Left lobe of liver (tissue), 2 donors: ENCODE measurements around the gene GAS5. TPM values are rescaled to one million over a fixed set of nuclear protein-coding genes. Genes with fewer than 3 reads are reported as not detected.
"Not testable (repeated sequence)": the region's sequence is repeated elsewhere in the genome, so short reads cannot be mapped to it uniquely, and the experiment has no call there.

Experiments used
- ATAC-seq: fragments of 200-7000 bp; cut with Tn5 transposase; one replicate; pipeline ENCODE4 v1.9.1; 2020; ENCODE audit warnings: mild to moderate bottlenecking, moderate library complexity
- DNase-seq: peaks from one replicate; pipeline ENCODE4 v3.0.0-alpha.2; 2020; ENCODE audit warnings: low spot score
- total RNA-seq: library from RNA; stranded (reverse); gene quantifications from one replicate; pipeline ENCODE4 v1.2.1, GENCODE V29; 2021
- donor health status: DM: no; HTN: no; CAD: no; lungs with moderate emphysema.
- donor health status: DM: no; HTN: yes; CAD: no.

GAS5 gene
- 52.0 TPM for total RNA-seq

DNA sequence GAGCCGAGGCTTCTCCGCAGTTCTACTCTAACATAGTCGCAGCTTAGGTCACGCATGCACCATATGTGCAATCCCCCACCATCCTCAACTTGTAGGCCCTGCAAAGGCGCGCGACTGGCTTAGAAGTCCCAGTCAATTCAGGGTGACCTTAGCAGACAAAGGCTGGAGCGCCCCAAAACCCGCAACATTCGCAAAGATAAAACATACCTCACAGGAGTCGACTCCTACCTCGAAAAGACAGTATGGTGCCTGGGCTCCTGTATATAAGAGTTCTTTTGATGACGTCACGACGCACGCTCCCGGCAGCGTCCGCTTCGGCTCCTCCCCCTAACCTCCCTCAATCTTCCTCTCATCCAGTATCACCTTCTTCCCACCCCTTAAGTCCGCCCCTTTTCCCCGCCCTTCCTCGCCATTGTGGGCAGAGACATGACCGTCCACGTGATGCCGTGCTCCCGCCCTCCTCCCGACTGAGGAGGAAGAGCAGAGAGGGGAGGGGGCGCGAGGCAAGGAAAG, at the start of gene GAS5:
Gene GAS5 (minus strand): TSS at position 237 of the 513 bp plus-strand sequence.
- DNase-seq = peak; percentile 99

GRCh38 chr1:173917149-173917548, 49.4 kb upstream of the GAS5 start, which contains the start of gene SERPINC1:
TSS of gene SERPINC1 (minus strand) at chr1:173917327. CDS start at chr1:173917259, 68 bp downstream.
- peak; percentile 77 for ATAC-seq
- DNase-seq = peak; percentile 87

More for the DNA sequence above, at the start of gene GAS5:
- ATAC-seq = peak; percentile 88

DNA sequence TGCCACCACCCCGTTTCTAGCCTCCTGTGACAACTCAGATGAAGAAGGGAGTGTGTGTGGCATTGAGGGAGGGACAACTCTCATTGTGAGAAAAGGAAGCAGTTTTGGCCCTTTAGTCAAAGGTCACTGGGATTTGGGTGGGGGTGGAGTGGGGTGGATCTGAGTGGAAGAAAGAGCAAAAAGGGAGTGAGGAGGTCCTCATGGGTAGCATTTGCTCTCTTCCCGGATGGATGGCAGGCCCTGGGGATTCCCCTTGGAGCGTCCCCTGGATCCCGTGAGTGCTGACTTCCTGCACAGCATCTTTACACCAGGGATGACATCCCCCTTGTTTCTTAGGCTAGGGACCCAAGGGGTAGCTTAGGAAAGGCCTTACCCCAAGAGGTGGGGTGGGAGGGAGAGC, 48.9 kb upstream of the GAS5 start:
- DNase-seq (peak; percentile 55), ATAC-seq (peak; percentile 24)

GRCh38 chr1:173915596-173915995, 47.8 kb upstream of the GAS5 start:
- DNase-seq (no peak), ATAC-seq (no peak)

DNA sequence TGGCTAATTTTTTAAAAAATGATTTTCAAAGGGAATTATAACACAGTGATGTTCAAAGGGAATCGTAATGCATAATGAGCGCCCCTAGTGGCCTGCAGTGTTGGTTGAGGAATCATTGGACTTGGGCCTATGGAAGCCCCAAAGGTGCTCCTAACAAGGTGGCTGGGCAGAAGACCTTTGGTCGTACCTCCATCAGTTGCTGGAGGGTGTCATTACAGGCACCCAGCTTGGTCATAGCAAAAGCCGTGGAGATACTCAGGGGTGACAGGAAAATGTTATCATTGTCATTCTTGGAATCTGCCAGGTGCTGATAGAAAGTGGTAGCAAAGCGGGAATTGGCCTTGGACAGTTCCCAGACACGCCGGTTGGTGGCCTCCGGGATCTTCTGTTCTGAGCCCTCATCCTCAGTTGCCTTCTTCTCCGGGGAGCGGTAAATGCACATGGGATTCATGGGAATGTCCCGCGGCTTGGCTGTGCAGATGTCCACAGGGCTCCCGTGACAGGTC, 46.6 kb upstream of the GAS5 start:
- DNase-seq = peak; percentile 80

GRCh38 chr1:173913111-173913510, 45.3 kb upstream of the GAS5 start:
- no peak for DNase-seq
- no peak for ATAC-seq

More for the DNA sequence above, 46.6 kb upstream of the GAS5 start:
- peak; percentile 68 for ATAC-seq

DNA sequence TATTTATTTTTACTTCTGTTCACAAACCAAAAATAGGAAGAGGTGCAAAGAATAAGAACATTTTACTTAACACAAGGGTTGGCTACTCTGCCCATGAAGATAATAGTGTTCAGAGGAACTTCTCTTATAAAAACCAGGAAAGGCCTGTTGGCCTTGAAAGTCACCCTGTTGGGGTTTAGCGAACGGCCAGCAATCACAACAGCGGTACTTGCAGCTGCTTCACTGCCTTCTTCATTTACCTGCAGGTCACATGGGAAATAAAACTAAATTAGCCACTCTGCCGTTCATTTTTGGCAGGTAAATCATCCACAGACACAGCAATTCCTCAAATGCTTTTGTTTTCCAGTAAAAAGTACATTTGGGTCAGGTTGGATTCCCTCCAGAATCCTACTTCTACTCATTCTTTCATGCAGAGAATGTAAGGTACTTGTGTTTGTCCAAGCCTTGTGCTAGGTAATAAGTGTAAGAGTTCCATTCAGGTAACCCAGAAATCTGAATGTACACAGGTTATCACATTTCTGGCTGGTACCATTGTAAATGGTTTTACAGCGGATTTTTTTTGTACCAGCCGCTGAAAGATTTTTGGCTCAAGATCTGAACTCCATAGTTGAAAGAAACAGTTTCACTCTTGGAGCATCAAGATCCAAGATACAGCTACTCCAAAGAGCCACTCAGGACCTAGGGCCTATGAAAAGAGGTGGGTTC, 36.2 kb upstream of the GAS5 start:
- DNase-seq (no peak), ATAC-seq (no peak)

GRCh38 chr1:173900992-173901391, 33.2 kb upstream of the GAS5 start:
- ATAC-seq = no peak
- no peak for DNase-seq

DNA sequence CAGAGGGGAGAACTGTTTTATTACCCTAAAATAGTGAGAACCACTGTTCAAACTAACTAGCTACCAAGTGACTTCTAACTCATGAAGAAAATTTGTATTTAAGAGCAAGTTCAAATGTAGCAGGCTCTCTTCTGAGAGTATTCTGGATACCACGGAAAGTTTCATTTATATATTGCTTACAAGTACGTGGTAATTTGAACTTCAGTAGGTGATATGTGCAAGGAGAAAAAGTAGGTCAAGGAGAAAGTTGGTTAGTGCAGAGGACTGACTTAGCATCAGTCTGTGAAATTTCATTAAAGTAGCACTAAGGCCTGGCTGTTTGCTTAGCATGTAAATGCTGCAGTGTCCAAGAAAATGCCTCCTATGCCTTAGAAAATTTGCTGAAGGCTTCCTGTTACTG, 32.6 kb upstream of the GAS5 start:
- no peak for DNase-seq
- ATAC-seq = no peak

DNA sequence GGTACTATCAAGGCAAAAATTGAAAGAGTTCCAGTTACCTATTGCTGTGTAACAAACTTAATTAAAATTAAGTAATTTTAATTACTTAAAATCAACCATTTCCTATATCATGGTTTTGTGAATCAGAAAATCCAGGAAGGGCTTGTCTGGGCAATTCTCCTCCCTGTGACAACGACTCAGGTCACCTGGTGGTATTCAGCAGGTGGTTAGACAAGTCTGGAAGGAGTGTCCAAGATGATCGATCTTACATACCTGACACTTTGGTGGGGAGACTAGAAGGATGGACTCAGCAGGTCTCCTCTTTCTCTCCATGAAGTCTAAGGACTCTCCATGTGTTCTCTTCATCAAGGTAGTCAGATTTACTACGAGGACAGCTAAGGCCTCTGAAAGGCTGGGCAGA, 26.4 kb upstream of the GAS5 start:
- ATAC-seq (no peak), DNase-seq (no peak)

GRCh38 chr1:173893611-173894010, 25.8 kb upstream of the GAS5 start:
- ATAC-seq = no peak
- DNase-seq = no peak

- no peak for ATAC-seq
- DNase-seq = no peak
Measured at GRCh38 chr1:173889885-173890284, 22.1 kb upstream of the GAS5 start.

GRCh38 chr1:173888749-173889148, 21.0 kb upstream of the GAS5 start:
- ATAC-seq (no peak), DNase-seq (no peak)

- ATAC-seq = no peak
- DNase-seq = no peak
Measured at GRCh38 chr1:173887627-173888026, 19.8 kb upstream of the GAS5 start.

DNA sequence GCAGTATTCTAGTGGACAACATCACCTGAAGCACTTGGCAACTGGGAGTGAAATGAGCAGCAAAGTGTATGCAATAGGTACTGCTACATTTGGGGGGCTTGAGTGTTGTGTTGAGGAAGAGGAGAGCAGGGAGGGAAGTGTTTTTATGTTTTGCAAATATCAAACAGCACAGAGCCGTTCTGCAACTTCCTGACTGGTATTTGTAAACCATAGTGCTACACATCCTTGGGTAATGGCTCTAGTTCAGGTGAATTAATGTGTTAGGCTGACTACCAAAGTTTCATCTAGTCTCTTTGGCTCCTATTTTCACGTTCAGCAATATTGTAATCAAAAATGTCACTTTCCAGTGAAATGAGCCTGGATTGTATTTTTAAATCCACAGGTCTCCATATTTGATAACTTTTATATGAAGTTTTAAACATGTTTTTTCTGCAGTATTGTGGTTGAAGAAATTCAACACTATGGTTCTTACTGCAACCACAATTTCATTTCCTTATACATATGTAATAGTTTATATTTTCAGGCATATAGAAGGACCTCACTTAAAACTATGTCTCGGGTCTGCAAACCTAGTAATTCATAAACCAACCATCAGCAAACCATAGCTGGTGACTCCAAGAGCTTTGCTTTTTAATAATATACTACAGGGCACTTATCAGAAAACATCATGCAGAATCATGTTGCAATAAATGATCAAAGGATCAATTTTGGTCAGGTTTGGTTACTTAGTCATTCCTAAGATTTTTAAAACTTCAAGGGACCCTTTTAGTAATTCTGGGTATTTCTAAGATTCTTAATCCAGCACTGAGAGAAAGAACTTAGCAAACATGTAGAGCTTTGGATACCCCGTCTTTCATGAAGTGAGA, 19.2 kb upstream of the GAS5 start:
- ATAC-seq (no peak), DNase-seq (no peak)

DNA sequence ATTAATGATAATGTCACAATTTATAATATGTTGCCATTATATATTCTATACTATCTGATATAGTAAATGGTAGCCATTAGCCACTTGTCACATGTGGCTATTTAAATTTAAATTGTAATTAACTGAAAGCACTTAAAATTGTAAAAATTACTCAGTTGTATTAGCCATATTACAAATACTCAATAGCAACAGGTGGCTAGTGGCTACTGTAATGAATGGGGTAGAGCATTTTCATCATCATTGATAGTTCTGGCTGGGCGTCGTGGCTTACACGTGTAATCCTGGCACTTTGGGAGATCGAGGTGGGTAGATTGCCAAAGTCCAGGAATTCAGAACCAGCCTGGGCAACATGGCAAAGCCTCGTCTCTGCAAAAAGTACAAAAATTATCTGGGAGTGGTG, 16.9 kb upstream of the GAS5 start:
- ATAC-seq = peak; percentile 47
- DNase-seq = no peak

GRCh38 chr1:173881117-173881516, 13.3 kb upstream of the GAS5 start:
- ATAC-seq, DNase-seq: not testable (repeated sequence)

DNA sequence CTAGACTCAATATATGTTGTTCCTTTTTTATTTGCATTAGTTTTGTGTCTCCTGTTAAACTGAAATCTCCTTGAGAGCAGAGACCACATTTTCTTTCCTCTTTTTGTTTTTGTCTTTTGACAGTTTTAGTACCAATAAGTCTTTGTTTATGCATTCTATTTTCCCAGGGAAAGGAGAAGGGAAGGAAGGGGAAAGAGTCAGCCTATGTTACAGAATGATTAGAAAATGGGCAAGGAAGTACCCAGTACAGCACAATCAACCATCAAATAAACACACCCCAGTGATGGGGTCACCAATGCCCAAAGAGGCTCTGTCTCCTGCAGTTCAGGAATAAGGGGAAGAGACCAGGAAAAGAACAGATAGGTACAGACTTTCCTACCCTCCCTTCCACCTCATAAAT, 10.5 kb upstream of the GAS5 start:
- ATAC-seq = no peak
- DNase-seq = no peak

DNA sequence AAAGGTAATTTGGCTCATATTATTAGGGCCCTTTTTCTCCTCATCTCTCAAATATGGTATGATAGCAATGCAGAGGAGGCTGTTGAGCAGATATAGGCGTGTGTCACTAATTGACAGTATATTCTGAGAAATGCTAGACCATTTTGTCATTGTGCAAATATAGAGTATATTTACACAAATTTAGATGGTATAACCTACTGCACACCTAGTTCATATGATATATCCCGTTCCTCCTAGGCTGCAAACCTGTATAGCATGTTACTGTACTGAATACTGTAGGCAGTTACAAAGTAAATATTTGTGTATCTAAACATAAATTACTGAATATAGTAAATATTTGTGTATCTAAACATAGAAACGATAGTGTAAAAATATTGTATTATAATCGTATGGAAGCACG, 8.9 kb upstream of the GAS5 start:
- ATAC-seq = no peak

GRCh38 chr1:173871500-173871899, 3.7 kb upstream of the GAS5 start:
- DNase-seq (no peak), ATAC-seq (no peak)

More for the DNA sequence above, 8.9 kb upstream of the GAS5 start:
- DNase-seq = no peak

GRCh38 chr1:173871091-173871490, 3.3 kb upstream of the GAS5 start:
- DNase-seq (no peak), ATAC-seq (no peak)
